GM23338 (cell line): Measurements from ENCODE around the gene DOP1A.

Experiments used
- EZH2phosphoT487 ChIP-seq: fragments of 200-600 bp; sonication (generic); IDR thresholded peaks from one replicate; pipeline ENCODE4 v1.8.1; 2018; ENCODE audit warnings: antibody characterized with exemption; ENCODE audit not compliant: unreplicated experiment
- POLR2AphosphoS5 ChIP-seq: IDR thresholded peaks from 2 replicates; pipeline ENCODE4 v1.6.1; 2016; ENCODE audit warnings: antibody characterized with exemption, low read depth
- TF ChIP-seq, protein P1 (sequence below), 2 experiments: fragments of 200-600 bp in 1 of 2; sonication (generic) in 1 of 2; conservative IDR thresholded peaks; 2 replicates each; pipeline versions ENCODE4 v1.5.1 to v1.6.1; 2016 to 2017; ENCODE audit warnings: antibody characterized with exemption in 2 of 2, low read depth in 2 of 2, mild to moderate bottlenecking in 2 of 2, moderate library complexity in 1 of 2

DNA sequence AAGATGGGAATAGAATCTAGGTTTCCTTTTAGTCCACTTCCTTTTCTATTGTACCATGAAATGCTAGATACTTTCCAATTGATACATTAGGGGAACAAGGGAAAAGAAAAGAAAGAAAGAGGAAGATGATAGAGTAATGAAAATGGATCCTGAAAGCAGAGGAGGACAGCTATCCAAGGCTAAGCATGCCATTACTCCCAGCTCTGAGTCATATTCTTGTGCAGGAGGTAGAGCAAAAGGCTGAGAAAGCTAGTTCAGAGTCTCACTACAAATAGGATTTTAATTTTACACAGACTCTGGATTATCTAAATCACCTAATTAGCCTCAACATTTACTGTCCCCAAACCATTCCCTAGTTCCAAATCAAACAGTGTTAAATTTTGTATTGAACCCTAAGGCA lies 149.3 kb downstream of the DOP1A start:
- TF ChIP-seq, protein P1, sequence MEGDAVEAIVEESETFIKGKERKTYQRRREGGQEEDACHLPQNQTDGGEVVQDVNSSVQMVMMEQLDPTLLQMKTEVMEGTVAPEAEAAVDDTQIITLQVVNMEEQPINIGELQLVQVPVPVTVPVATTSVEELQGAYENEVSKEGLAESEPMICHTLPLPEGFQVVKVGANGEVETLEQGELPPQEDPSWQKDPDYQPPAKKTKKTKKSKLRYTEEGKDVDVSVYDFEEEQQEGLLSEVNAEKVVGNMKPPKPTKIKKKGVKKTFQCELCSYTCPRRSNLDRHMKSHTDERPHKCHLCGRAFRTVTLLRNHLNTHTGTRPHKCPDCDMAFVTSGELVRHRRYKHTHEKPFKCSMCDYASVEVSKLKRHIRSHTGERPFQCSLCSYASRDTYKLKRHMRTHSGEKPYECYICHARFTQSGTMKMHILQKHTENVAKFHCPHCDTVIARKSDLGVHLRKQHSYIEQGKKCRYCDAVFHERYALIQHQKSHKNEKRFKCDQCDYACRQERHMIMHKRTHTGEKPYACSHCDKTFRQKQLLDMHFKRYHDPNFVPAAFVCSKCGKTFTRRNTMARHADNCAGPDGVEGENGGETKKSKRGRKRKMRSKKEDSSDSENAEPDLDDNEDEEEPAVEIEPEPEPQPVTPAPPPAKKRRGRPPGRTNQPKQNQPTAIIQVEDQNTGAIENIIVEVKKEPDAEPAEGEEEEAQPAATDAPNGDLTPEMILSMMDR (conservative IDR thresholded peaks at IDR 0.05; ENCODE audit: low read depth in 2 of 2): no peak
- TF ChIP-seq EZH2phosphoT487 (no peak), POLR2AphosphoS5 (no peak)
